KMS-11 (cell line): ENCODE measurements around the gene SLC26A3.

Experiments
- H2AFZ ChIP-seq: fragments of 200-600 bp; sonication (generic); 2 replicates; pipeline ENCODE4 v1.6.1; 2016; ENCODE audit warnings: antibody characterized with exemption, mixed run types, low read depth
- H3K27ac ChIP-seq: fragments of 200-600 bp; sonication (generic); 2 replicates; pipeline ENCODE4 v1.6.1; 2016; ENCODE audit warnings: mild to moderate bottlenecking, mixed run types
- H3K27me3 ChIP-seq: fragments of 200-600 bp; sonication (generic); 2 replicates; pipeline ENCODE4 v1.6.1; 2017; ENCODE audit warnings: mild to moderate bottlenecking, low read depth, mixed run types, moderate library complexity; ENCODE audit not compliant: insufficient read depth
- H3K36me3 ChIP-seq: fragments of 200-600 bp; sonication (generic); 2 replicates; pipeline ENCODE4 v1.6.1; 2017; ENCODE audit warnings: mild to moderate bottlenecking, mixed run types; ENCODE audit not compliant: insufficient read depth
- H3K4me1 ChIP-seq: fragments of 200-600 bp; sonication (generic); 2 replicates; pipeline ENCODE4 v1.6.1; 2016; ENCODE audit warnings: mild to moderate bottlenecking, low read depth, mixed run types; ENCODE audit not compliant: poor library complexity, severe bottlenecking
- H3K4me2 ChIP-seq: fragments of 200-600 bp; sonication (generic); 2 replicates; pipeline ENCODE4 v1.7.0; 2016; ENCODE audit warnings: mild to moderate bottlenecking, mixed run types
- H3K4me3 ChIP-seq: fragments of 200-600 bp; sonication (generic); IDR thresholded peaks from 2 replicates; pipeline ENCODE4 v1.6.1; 2017; ENCODE audit warnings: low read depth, low read length, mixed read lengths; ENCODE audit not compliant: insufficient read depth
- H3K79me2 ChIP-seq: fragments of 200-600 bp; sonication (generic); 2 replicates; pipeline ENCODE4 v1.6.1; 2016; ENCODE audit warnings: low read depth, mixed run types; ENCODE audit not compliant: insufficient read depth
- H3K9ac ChIP-seq: fragments of 200-600 bp; sonication (generic); 2 replicates; pipeline ENCODE4 v1.6.1; 2016; ENCODE audit warnings: mild to moderate bottlenecking, mixed run types
- H4K20me1 ChIP-seq: fragments of 200-600 bp; sonication (generic); 2 replicates; pipeline ENCODE4 v1.6.1; 2016; ENCODE audit warnings: mild to moderate bottlenecking, mixed run types; ENCODE audit not compliant: insufficient read depth
- CTCF ChIP-seq: fragments of 200-600 bp; sonication (generic); conservative IDR thresholded peaks from 2 replicates; pipeline ENCODE4 v1.6.1; 2017; ENCODE audit warnings: low read depth, mild to moderate bottlenecking, antibody characterized with exemption, low read length, moderate library complexity, mixed read lengths

SLC26A3 gene

GRCh38 chr7:107726356-107727130, 76.5 kb downstream of the SLC26A3 start:
- TF ChIP-seq CTCF, result no peak
- no peaks in the 10 kb centered on the region for H3K4me1 ChIP-seq
- no peak overlapping the region for H3K27ac ChIP-seq
- H3K36me3 ChIP-seq, result no peaks in the 10 kb centered on the region
- no peak overlapping the region for H3K4me2 ChIP-seq
- H3K4me3 ChIP-seq, result no peak overlapping the region
- H3K9ac ChIP-seq, result no peak overlapping the region
- H2AFZ ChIP-seq, result no peak overlapping the region
- no peaks in the 10 kb centered on the region for H3K79me2 ChIP-seq
- no peaks in the 10 kb centered on the region for H3K27me3 ChIP-seq
- H4K20me1 ChIP-seq, result no peaks in the 10 kb centered on the region

DNA sequence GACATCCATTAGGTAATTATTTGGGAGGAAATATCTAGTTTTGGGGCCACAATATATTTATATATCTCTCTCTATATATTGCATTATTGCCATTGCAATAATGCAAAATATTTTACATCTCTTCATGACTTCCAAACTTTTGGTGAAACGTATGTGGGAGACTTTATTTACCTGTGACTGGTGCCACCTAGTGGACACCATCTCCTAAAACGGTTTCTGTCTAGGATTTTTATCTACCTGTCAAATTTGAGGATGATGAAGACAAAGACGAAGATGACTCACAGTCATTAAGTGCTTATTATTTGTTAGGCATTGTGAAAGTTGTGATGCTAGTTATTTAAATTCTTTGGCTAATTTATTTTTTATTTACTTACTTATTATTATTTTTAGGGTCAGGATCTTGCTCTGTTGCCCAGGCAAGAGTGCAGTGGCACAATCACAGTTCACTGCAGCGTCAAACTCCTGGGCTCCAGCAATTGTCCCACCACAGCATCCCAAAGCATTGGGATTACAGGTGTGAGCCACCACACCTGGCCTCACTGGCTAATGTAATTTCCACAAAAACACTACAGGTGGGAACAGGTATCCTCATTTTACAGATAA, 77.8 kb downstream of the SLC26A3 start:
- Histone ChIP-seq H3K4me3 (no peak overlapping the region), H3K27me3 (no peaks in the 10 kb centered on the region), H3K27ac (no peak overlapping the region), H3K79me2 (no peaks in the 10 kb centered on the region), H4K20me1 (no peaks in the 10 kb centered on the region), H2AFZ (no peak overlapping the region), H3K36me3 (no peaks in the 10 kb centered on the region), H3K4me1 (no peaks in the 10 kb centered on the region), H3K4me2 (no peak overlapping the region), H3K9ac (no peak overlapping the region)
- TF ChIP-seq CTCF, result peak; percentile 83

GRCh38 chr7:107723255-107723654, 79.8 kb downstream of the SLC26A3 start:
- Histone ChIP-seq H3K4me3 (no peak overlapping the region), H3K27ac (no peak overlapping the region), H3K9ac (no peak overlapping the region), H3K4me2 (no peak overlapping the region), H3K79me2 (no peaks in the 10 kb centered on the region), H3K4me1 (no peaks in the 10 kb centered on the region), H3K27me3 (no peaks in the 10 kb centered on the region), H4K20me1 (no peaks in the 10 kb centered on the region), H2AFZ (no peak overlapping the region), H3K36me3 (no peaks in the 10 kb centered on the region)
- no peak for TF ChIP-seq CTCF

- no peaks in the 10 kb centered on the region for H4K20me1 ChIP-seq
- H3K9ac ChIP-seq, result no peak overlapping the region
- H3K4me1 ChIP-seq, result no peaks in the 10 kb centered on the region
- no peak overlapping the region for H2AFZ ChIP-seq
- no peak overlapping the region for H3K27ac ChIP-seq
- H3K4me3 ChIP-seq, result no peak overlapping the region
- H3K79me2 ChIP-seq, result no peaks in the 10 kb centered on the region
- H3K27me3 ChIP-seq, result no peaks in the 10 kb centered on the region
- H3K4me2 ChIP-seq, result no peak overlapping the region
- TF ChIP-seq CTCF, result no peak
- H3K36me3 ChIP-seq, result no peaks in the 10 kb centered on the region
Observed at GRCh38 chr7:107721286-107721685, 81.7 kb downstream of the SLC26A3 start.
